ENCODE data around the gene ATPAF1. TPM values are rescaled to one million over a fixed set of nuclear protein-coding genes. Genes with fewer than 3 reads are reported as not detected.
"Not testable (repeated sequence)": the region's sequence is repeated elsewhere in the genome, so short reads cannot be mapped to it uniquely, and the experiment has no call there.

The ATPAF1 gene
- total and polyA plus RNA-seq, 3 donors from 2014 or later: 76.7 to 98.9 (median 85.9) TPM

DNA sequence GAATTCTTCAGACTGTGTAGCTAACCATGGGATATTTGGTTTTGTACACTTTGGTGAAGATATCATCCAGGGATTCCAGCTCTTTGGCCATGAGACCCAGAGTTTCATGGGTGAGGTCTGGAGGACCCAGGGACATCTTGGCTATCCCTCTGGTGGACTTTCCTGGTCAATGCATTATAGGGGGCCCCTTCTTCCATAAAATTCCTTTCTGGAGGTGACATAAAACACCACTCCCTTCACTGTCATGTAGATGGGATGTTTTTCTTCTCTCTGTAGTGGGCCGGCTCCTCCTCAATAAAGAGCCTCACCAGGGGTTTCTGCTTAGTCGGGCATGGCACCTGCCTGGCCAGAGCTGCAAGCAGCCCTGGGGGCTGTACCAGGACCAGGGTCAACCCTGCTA, 2.2 kb downstream of the ATPAF1 start:
- WGBS, 2 donors: 75 to 78% methylated on average over 2 of the region's 2 CpGs
- no peak for DNase-seq
- Histone ChIP-seq H3K4me3 (no peak overlapping the region), H3K27ac (no peak overlapping the region), H3K9me3 (no peaks in the 10 kb centered on the region), H3K4me1 (peaks cover 10% of the 10 kb centered on the region), H3K36me3 (ENCODE audit: low read depth, missing control alignments) (no peaks in the 10 kb centered on the region), H3K27me3 (no peaks in the 10 kb centered on the region)
- intact Hi-C loops (cut with DNase I; ENCODE audit: low total_unique reads): no loop called here
- no peak for TF ChIP-seq POLR2A (IDR thresholded peaks at IDR 0.05)
- TF ChIP-seq, protein P1, sequence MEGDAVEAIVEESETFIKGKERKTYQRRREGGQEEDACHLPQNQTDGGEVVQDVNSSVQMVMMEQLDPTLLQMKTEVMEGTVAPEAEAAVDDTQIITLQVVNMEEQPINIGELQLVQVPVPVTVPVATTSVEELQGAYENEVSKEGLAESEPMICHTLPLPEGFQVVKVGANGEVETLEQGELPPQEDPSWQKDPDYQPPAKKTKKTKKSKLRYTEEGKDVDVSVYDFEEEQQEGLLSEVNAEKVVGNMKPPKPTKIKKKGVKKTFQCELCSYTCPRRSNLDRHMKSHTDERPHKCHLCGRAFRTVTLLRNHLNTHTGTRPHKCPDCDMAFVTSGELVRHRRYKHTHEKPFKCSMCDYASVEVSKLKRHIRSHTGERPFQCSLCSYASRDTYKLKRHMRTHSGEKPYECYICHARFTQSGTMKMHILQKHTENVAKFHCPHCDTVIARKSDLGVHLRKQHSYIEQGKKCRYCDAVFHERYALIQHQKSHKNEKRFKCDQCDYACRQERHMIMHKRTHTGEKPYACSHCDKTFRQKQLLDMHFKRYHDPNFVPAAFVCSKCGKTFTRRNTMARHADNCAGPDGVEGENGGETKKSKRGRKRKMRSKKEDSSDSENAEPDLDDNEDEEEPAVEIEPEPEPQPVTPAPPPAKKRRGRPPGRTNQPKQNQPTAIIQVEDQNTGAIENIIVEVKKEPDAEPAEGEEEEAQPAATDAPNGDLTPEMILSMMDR (IDR thresholded peaks at IDR 0.05): no peak

DNA sequence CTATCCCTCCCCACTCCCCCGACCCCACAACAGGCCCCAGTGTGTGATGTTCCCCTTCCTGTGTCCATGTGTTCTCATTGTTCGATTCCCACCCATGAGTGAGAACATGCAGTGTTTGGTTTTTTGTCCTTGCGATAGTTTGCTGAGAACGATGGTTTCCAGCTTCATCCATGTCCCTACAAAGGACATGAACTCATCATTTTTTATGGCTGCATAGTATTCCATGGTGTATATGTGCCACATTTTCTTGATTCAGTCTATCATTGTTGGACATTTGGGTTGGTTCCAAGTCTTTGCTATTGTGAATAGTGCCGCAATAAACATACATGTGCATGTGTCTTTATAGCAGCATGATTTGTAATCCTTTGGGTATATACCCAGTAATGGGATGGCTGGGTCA, 5.2 kb downstream of the ATPAF1 start:
- H3K27ac ChIP-seq; DNase-seq; H3K4me3 ChIP-seq; H3K27me3 ChIP-seq; H3K9me3 ChIP-seq; intact Hi-C loops (cut with DNase I; ENCODE audit: low total_unique reads); H3K36me3 ChIP-seq (ENCODE audit: low read depth, missing control alignments): not testable (repeated sequence)
- H3K4me1 ChIP-seq: peaks cover 10% of the 10 kb centered on the region
- 97 to 98% methylated on average over 4 to 5 of the region's 5 CpGs for WGBS, 2 donors

DNA sequence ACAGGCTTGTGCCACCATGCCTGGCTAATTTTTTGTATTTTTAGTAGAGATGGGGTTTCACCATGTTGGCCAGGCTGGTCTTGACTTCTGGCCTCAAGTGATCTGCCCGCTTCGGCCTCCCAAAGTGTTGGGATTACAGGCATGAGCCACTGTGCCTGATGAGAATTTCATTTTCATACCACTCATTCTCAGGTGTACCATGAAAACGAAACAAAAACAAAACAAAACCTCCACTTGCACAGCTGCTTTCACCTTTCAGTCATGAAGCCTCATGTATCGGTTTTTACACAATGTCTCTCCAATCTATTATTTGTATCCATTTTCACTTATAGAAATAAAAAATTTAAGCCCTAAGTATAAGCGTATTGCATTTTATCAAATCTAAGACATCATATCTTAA, 8.0 kb downstream of the ATPAF1 start:
- intact Hi-C loops (cut with DNase I; ENCODE audit: low total_unique reads); H3K4me1 ChIP-seq; H3K36me3 ChIP-seq (ENCODE audit: low read depth, missing control alignments); DNase-seq; H3K27ac ChIP-seq; H3K27me3 ChIP-seq; H3K4me3 ChIP-seq; H3K9me3 ChIP-seq: not testable (repeated sequence)
- WGBS, 2 donors: 95 to 98% methylated on average over 5 of the region's 5 CpGs

DNA sequence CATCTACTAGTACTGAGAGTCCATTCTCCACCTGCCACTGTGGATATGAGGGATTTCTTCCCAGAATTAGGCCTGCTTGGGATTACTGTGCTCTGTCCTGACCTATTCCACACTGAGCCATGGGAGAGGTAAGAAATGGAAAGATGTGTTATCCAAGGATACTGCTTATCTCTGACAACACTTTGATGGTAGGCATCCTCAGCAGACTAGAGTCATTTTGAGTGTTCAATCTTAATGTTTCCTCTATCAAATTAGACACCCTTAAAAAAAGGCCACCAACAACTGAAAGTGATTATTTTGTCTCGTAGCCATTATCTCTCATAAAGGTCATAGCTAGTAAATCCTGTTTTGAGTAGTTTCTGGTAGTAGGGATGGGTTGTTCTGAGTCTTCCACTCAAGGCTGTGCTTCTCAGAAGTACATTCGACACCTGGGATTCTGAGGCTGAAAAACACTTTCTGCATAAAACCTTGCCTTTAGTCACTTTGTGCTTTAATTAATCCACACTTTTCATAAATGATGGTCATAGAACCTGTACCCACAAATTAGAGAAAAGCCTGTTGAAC, 8.8 kb downstream of the ATPAF1 start:
- no peak overlapping the region for H3K27ac ChIP-seq
- H3K4me3 ChIP-seq: no peak overlapping the region
- no peaks in the 10 kb centered on the region for H3K9me3 ChIP-seq
- DNase-seq: no peak
- H3K36me3 ChIP-seq (ENCODE audit: low read depth, missing control alignments): no peaks in the 10 kb centered on the region
- no peaks in the 10 kb centered on the region for H3K4me1 ChIP-seq
- 64 to 74% methylated on average over 2 of the region's 2 CpGs for WGBS, 2 donors
- TF ChIP-seq, protein P1 (IDR thresholded peaks at IDR 0.05): no peak
- TF ChIP-seq POLR2A (IDR thresholded peaks at IDR 0.05): no peak
- intact Hi-C loops (cut with DNase I; ENCODE audit: low total_unique reads): no loop called here
- H3K27me3 ChIP-seq: no peaks in the 10 kb centered on the region

DNA sequence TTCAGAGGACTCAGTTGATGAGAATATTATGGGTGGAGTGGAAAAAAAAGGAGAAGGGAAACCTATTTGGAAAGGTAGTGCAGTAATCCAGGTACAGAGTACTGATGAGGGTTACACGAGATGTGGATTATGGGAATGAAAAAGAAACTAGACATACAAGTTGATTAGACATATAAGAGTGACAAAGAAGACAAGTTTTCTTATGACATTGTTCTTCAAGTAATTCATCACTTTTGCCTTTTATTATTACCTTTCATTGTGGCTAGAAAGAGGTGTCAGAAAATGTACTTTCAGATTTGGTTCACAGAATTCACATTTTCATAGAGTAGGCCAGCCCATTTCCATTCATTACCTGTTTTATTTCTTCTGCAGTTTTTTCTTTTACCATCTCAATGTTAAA, 10.4 kb downstream of the ATPAF1 start:
- Histone ChIP-seq H3K27me3 (no peaks in the 10 kb centered on the region), H3K4me3 (no peak overlapping the region), H3K9me3 (no peaks in the 10 kb centered on the region), H3K27ac (no peak overlapping the region), H3K4me1 (no peaks in the 10 kb centered on the region), H3K36me3 (ENCODE audit: low read depth, missing control alignments) (no peaks in the 10 kb centered on the region)
- no peak for TF ChIP-seq POLR2A (IDR thresholded peaks at IDR 0.05)
- TF ChIP-seq, protein P1 (IDR thresholded peaks at IDR 0.05): no peak
- DNase-seq: no peak
- intact Hi-C loops (cut with DNase I; ENCODE audit: low total_unique reads): no loop called here
- 93 to 94% methylated on average over 1 of the region's 1 CpG for whole genome bisulfite sequencing, 2 donors

DNA sequence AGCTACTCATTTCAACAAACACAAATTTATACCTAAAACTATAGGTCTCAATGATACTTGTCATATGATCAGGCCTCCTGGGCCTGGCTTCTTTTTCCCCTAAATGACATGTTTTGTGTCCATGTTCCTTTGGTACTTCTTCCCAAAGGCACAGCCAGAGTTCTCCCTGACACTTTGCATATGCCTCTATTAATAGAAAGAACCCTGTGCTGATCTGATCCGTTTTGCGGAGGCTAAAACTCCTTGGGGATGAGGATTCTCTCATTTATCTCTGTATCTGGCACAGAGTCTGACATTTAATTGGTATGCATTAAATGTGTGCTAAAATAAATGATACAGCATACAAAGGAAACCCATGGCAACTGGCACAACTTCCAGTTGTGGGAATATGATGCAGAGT, 11.5 kb downstream of the ATPAF1 start:
- no peaks in the 10 kb centered on the region for H3K27me3 ChIP-seq
- no peaks in the 10 kb centered on the region for H3K36me3 ChIP-seq (ENCODE audit: low read depth, missing control alignments)
- DNase-seq: no peak
- H3K4me3 ChIP-seq: no peak overlapping the region
- H3K4me1 ChIP-seq: no peaks in the 10 kb centered on the region
- TF ChIP-seq, protein P1 (IDR thresholded peaks at IDR 0.05): no peak
- TF ChIP-seq POLR2A (IDR thresholded peaks at IDR 0.05): no peak
- no peaks in the 10 kb centered on the region for H3K9me3 ChIP-seq
- intact Hi-C loops (cut with DNase I; ENCODE audit: low total_unique reads): no loop called here
- H3K27ac ChIP-seq: no peak overlapping the region
- WGBS, 2 donors: 65 to 68% methylated on average over 2 of the region's 2 CpGs

All from testis (tissue), 3 donors.